ENCODE measurements around the gene SLC22A14.

DNA sequence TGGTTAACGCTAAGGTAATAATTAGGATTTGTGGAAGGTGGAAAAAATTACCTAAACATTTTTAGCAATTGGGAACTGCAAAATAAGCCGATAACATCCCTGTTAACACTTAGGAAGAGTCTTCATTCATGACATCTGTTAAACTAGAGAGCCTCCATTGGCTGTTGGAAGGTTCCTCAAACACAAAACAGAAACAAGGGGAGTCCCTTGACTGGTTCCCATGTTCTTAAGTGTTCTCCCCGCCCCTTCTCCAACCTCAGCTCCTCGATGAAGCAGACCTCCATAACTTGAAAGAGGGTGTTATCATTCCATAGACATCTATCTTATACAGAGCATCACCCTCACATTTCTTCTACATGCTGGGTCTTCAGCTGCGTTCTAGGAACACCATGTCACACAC is 14.0 kb upstream of the SLC22A14 start:
- no peak for TF ChIP-seq ZNF274 (IDR thresholded peaks at IDR 0.05; ENCODE audit: low read depth, low read length)
- no peak for TF ChIP-seq CTCF (IDR thresholded peaks at IDR 0.05 in 2 of 3, conservative IDR thresholded peaks at IDR 0.05 in 1 of 3; ENCODE audit: borderline replicate concordance in 1 of 3, insufficient read depth in 1 of 3, low read depth in 2 of 3, low read length in 2 of 3)
- no peak for TF ChIP-seq POLR2A (IDR thresholded peaks at IDR 0.05; ENCODE audit: borderline replicate concordance, extremely low read depth, insufficient read depth, insufficient read length)
- no peak for TF ChIP-seq SIN3A (IDR thresholded peaks at IDR 0.05; ENCODE audit: low read depth)
